Heart right ventricle (tissue), 16 donors: Measurements from ENCODE around the gene IL36B. TPM values are rescaled to one million over a fixed set of nuclear protein-coding genes. Genes with fewer than 3 reads are reported as not detected.

ENCODE experiments used
- ATAC-seq, 8 donors: fragments of 200-7000 bp; cut with Tn5 transposase; one replicate each; pipeline ENCODE4 v1.9.1; 2020; ENCODE audit warnings: mild to moderate bottlenecking in 8 of 8, moderate library complexity in 8 of 8, moderate number of reproducible peaks in 1 of 8
- DNase-seq, 2 donors: peaks; one replicate each; pipeline ENCODE4 v3.0.0-alpha.2; 2020
- H3K27ac ChIP-seq, 10 donors: fragments of 200-600 bp; sonication (generic) in 2 of 10; one replicate each; pipeline versions ENCODE4 v1.5.0 to v1.8.0; 2020 to 2022; ENCODE audit warnings: mild to moderate bottlenecking in 3 of 10
- H3K27me3 ChIP-seq, 7 donors: fragments of 200-600 bp; one replicate each; pipeline ENCODE4 v1.8.0; 2021 to 2022; ENCODE audit warnings: mild to moderate bottlenecking in 2 of 7
- H3K36me3 ChIP-seq, 9 donors: fragments of 200-600 bp; sonication (generic) in 1 of 9; one replicate each; pipeline versions ENCODE4 v1.5.0 to v1.8.0; 2020 to 2022; ENCODE audit warnings: mild to moderate bottlenecking in 2 of 9
- H3K4me1 ChIP-seq, 9 donors: fragments of 200-600 bp; sonication (generic) in 1 of 9; one replicate each; pipeline versions ENCODE4 v1.5.0 to v1.8.0; 2020 to 2022; ENCODE audit warnings: mild to moderate bottlenecking in 4 of 9
- H3K4me3 ChIP-seq, 10 donors: fragments of 200-600 bp; sonication (generic) in 2 of 10; one replicate each; pipeline versions ENCODE4 v1.5.0 to v1.8.0; 2020 to 2022; ENCODE audit warnings: mild to moderate bottlenecking in 7 of 10, moderate library complexity in 2 of 10
- H3K9me3 ChIP-seq, 11 donors: fragments of 200-600 bp in 10 of 11; sonication (generic) in 2 of 11; one replicate each; pipeline versions ENCODE4 v1.5.0 to v1.8.0; 2013 to 2022; ENCODE audit warnings: mild to moderate bottlenecking in 2 of 11, control low read depth in 1 of 11, moderate library complexity in 1 of 11
- CTCF ChIP-seq, 9 donors: fragments of 200-600 bp; sonication (generic) in 2 of 9; IDR thresholded peaks; one replicate each; pipeline versions ENCODE4 v1.5.0 to v1.8.0; 2021 to 2022; ENCODE audit warnings: antibody characterized with exemption in 9 of 9, mild to moderate bottlenecking in 5 of 9, moderate library complexity in 1 of 9
- WGBS, 2 donors: extraction: QIAGEN DNeasy Blood & Tissue Kit; methylation state at CpG; one replicate each; pipeline ENCODE4 v1.1.7; 2013; ENCODE audit warnings: inconsistent platforms in 1 of 2; 5-methylcytosine and 5-hydroxymethylcytosine counted together
- intact Hi-C, 10 donors: fragments of 100-400 bp; cut with DNase I; formaldehyde crosslinking; loops; one replicate each; pipeline versions ENCODE4 v1.11.1 to v1.14.2; 2022
- polyA plus RNA-seq, 2 donors: library from polyadenylated mRNA; stranded (reverse); fragments of 200-250 nt; gene quantifications; one replicate each; pipeline ENCODE4 v1.2.3, GENCODE V29; 2013
- total RNA-seq, 10 donors: library from RNA; stranded (reverse); fragmentation: NEBNext Ultra II Directional in 3 of 10; extraction: Animal tissue kit (Norgen Biotek cat#: 25700) in 3 of 10; gene quantifications; one replicate each; pipeline versions ENCODE4 v1.2.1 to v1.2.4, GENCODE V29; 2021 to 2023
- donor health status: Arrhythmogenic right ventricular cardiomyopathy.
- donor health status: ischemic (EF 13 %, LVEDD 7.1; RV severe dilation, severe dysfunction).
- donor health status: healthy with polysubstance abuse.
- donor health status: DM: no; HTN: yes; CAD: no.
- donor health status: DM: no; HTN: no; CAD: no.
- donor health status: ischemic (EF 25% LVEDD 6.9; RV normal size, moderate dysfunction).
- donor health status: ischemic (EF 25% LVEDD 5.7; RV mildly dilated, moderate dysfunction).
- donor health status: healthy.
- donor health status: DM: yes; HTN: yes; CAD: no.
- donor health status: Ischemic cardiomyopathy.
- donor health status: ischemic (EF 35%, LVEDD 5.7; RV mildly dilated, moderate dysfunction).
- donor health status: nonischemic (EF 11% LVEDD 7.7; RV severe dilation, severe dysfunction).
- donor health status: DM: yes; HTN: yes; CAD: no.
- donor health status: PGD.
- donor health status: ischemic (EF 29% LVEDD 5.4; RV normal size, mild dysfunction).
- donor health status: nonischemic (EF 23%, LVEDD 6.1; RV moderate dilation, normal function).

IL36B gene
- total and polyA plus RNA-seq, 12 donors, result not detected

GRCh38 chr2:113060396-113060795 lies 7.7 kb upstream of the IL36B start:
- no peak for DNase-seq
- no peak for TF ChIP-seq CTCF (IDR thresholded peaks at IDR 0.05)
- no peak overlapping the region for H3K4me3 ChIP-seq
- intact Hi-C loops, result no loop called here
- no peak overlapping the region for H3K27ac ChIP-seq
- peaks cover 0 to 8% (median 0%) of the 10 kb centered on the region in 7 donors for H3K27me3 ChIP-seq
- no peaks in the 10 kb centered on the region for H3K4me1 ChIP-seq
- ATAC-seq, result no peak
- H3K36me3 ChIP-seq, result no peaks in the 10 kb centered on the region
- 79 to 80% methylated on average over 4 of the region's 4 CpGs for WGBS, 2 donors
- peaks cover 0 to 11% (median 0%) of the 10 kb centered on the region in 11 donors for H3K9me3 ChIP-seq

DNA sequence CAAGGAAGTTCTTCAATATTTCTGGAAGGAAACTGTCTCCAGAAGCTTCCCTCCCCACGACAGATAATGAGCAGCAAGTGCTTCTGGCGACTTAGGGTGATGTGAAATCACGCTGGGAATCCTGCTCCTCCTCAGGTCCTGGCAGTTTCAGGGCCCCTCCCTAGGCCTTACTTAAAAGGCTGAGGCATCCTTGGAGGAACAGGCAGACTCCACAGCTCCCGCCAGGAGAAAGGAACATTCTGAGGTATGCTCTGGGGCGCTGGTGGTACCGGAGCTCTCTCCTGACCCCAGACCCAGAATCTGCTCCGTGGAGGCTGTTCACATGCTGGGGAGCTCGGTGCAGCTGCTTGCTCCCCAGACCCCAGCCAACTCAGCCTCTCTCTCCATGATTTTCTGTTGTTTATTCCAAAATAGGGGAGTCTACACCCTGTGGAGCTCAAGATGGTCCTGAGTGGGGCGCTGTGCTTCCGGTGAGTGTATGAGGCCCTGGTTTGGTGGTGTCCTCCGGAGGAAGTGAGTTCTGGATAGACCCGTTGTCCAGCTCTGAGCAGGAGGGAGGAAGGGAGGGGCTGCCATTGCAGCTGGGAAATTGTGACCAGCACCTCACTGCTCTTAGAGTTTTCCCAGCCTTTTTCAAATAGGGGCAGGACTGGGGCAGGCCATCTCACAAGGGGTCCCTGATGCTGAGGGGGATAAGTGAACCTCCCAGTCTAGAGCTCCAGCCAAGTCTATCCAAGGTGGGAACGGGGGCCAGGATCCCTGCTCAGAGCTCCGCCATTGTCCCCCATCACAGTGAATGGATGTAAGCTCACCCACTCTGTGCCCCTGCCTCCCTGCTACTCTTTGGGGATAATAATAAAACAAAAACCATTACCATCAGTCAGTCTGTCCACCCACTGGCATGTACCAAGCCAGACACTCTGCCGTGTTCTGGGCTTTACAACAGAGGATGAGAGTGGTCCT lies 6.6 kb upstream of the IL36B start, which contains the start of gene IL36RN:
Gene IL36RN, plus strand, starts transcription at position 201 of the 963 bp plus-strand sequence. Its CDS starts 241 bp downstream, at position 442.
- WGBS, 2 donors, result 74 to 76% methylated on average over 15 of the region's 15 CpGs
- Histone ChIP-seq H3K36me3 (no peaks in the 10 kb centered on the region), H3K4me3 (no peak within 1 kb of the TSS), H3K9me3 (peaks cover 0 to 15% (median 0%) of the 10 kb centered on the region in 11 donors), H3K27ac (no peak within 1 kb of the TSS), H3K27me3 (peaks cover 0 to 8% (median 0%) of the 10 kb centered on the region in 7 donors), H3K4me1 (no peaks in the 10 kb centered on the region)
- ATAC-seq (no peak), DNase-seq (no peak)
- no peak for TF ChIP-seq CTCF (IDR thresholded peaks at IDR 0.05)
- intact Hi-C loops, result no loop called here

DNA sequence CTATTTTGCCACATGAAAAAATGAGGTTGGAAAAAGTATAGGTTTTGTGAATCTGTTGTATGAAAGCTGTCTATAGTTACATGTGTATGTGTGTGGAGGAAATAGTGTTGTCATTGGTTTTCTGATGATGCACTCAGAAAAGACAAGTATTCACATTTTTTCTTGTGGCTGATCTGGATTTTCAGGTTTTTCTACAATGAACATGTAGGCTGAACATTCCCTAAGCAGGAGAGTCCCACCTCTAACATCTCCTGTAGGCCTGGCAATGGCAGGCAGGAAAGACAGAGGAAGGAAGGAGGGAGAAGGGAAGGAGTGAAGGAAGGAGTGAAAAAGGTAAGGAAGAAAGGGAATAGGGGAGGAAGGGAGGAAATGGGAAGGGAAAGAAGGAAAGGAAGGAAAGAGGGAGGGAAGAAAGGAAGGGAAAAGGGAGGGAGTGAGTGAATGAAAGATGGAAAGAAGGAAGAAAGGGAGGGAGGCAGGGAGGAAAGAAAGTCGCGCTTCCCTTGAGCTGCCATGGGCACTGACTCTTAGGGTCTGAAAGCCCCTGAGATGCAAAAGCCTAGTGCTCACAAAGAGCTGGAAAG lies 5.8 kb upstream of the IL36B start:
- H3K4me1 ChIP-seq, result no peaks in the 10 kb centered on the region
- peaks cover 0 to 8% (median 0%) of the 10 kb centered on the region in 7 donors for H3K27me3 ChIP-seq
- H3K27ac ChIP-seq, result no peak overlapping the region
- H3K4me3 ChIP-seq, result no peak overlapping the region
- no peak for DNase-seq
- WGBS, 2 donors, result 61 to 64% methylated on average over 2 of the region's 2 CpGs
- intact Hi-C loops, result no loop called here
- no peaks in the 10 kb centered on the region for H3K36me3 ChIP-seq
- no peak for ATAC-seq
- TF ChIP-seq CTCF (IDR thresholded peaks at IDR 0.05), result no peak
- H3K9me3 ChIP-seq, result peaks cover 0 to 15% (median 0%) of the 10 kb centered on the region in 11 donors

GRCh38 chr2:113057117-113057516 lies 4.5 kb upstream of the IL36B start:
- intact Hi-C loops, result no loop called here
- H3K4me1 ChIP-seq, result no peaks in the 10 kb centered on the region
- H3K4me3 ChIP-seq, result no peak overlapping the region
- H3K27me3 ChIP-seq, result peaks cover 0 to 4% (median 0%) of the 10 kb centered on the region in 7 donors
- H3K27ac ChIP-seq, result no peak overlapping the region
- no peak for DNase-seq
- no peak for TF ChIP-seq CTCF (IDR thresholded peaks at IDR 0.05)
- no peak for ATAC-seq
- WGBS, 2 donors, result 74 to 85% methylated on average over 1 of the region's 1 CpG
- peaks cover 0 to 15% (median 0%) of the 10 kb centered on the region in 11 donors for H3K9me3 ChIP-seq
- H3K36me3 ChIP-seq, result no peaks in the 10 kb centered on the region
